CD14-positive monocyte (primary cell): ENCODE data around the gene ZC3HAV1L. TPM values are rescaled to one million over a fixed set of nuclear protein-coding genes. Genes with fewer than 3 reads are reported as not detected.

Source experiments
- polyA plus RNA-seq, 3 donors: library from polyadenylated mRNA; depleted of rRNA in 1 of 3; unstranded in 2 of 3; stranded (reverse) in 1 of 3; fragments of 300-500 nt in 2 of 3; fragments of >200 nt in 1 of 3; fragmentation: Illumina TruSeq in 2 of 3; gene quantifications; 1 replicate in 2 of 3; 2 replicates in 1 of 3; pipeline ENCODE4 v1.2.3, GENCODE V29; 2012 to 2021

ZC3HAV1L gene
- polyA plus RNA-seq, 3 donors: 0.10 TPM; not detected in 2

Other genes with a start within 250 kb of the ZC3HAV1L start
- not detected for gene TMEM213, start 238.0 kb downstream of the ZC3HAV1L start, polyA plus RNA-seq
- not detected for gene ATP6V0A4, start 237.8 kb downstream of the ZC3HAV1L start, polyA plus RNA-seq
- under 1 TPM in 2 of 3 donors, not detected in 1; 0.03 TPM for gene KIAA1549, start 54.7 kb downstream of the ZC3HAV1L start, polyA plus RNA-seq
- 10 to 100 TPM; 20.7 to 30.2 (median 21.2) TPM for gene ZC3HAV1, start 73.7 kb upstream of the ZC3HAV1L start, polyA plus RNA-seq
- gene UBN2, start 195.2 kb upstream of the ZC3HAV1L start, polyA plus RNA-seq: 1 to 10 TPM in 2 of 3 donors, under 1 TPM in 1; 0.80 to 4.2 (median 1.6) TPM